ENCODE results near the gene MYO5B.

Gene MYO5B

DNA sequence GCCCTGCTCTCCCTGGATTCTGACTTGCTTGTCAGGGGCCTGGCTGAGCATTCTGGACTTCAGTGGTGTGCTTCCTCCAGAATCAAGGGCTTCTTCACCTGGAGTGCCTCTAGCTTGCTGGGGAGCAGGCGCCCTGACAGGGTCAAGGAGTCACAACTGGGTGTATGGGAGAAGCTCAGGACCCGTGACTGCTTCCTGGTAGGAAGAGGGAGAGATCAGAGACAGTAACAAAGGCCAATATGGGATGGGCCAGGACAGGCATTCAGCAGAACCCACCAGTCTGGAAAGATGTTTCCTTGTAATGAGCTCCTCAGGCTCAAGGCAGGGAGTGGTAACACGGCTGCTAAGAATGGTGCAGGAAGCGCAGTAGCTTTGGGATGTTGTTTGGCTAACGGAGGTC lies 277.2 kb downstream of the MYO5B start:
- TF ChIP-seq, protein P1, sequence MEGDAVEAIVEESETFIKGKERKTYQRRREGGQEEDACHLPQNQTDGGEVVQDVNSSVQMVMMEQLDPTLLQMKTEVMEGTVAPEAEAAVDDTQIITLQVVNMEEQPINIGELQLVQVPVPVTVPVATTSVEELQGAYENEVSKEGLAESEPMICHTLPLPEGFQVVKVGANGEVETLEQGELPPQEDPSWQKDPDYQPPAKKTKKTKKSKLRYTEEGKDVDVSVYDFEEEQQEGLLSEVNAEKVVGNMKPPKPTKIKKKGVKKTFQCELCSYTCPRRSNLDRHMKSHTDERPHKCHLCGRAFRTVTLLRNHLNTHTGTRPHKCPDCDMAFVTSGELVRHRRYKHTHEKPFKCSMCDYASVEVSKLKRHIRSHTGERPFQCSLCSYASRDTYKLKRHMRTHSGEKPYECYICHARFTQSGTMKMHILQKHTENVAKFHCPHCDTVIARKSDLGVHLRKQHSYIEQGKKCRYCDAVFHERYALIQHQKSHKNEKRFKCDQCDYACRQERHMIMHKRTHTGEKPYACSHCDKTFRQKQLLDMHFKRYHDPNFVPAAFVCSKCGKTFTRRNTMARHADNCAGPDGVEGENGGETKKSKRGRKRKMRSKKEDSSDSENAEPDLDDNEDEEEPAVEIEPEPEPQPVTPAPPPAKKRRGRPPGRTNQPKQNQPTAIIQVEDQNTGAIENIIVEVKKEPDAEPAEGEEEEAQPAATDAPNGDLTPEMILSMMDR (conservative IDR thresholded peaks at IDR 0.05; ENCODE audit: control insufficient read depth, insufficient read depth, low read depth, low read length): no peak

DNA sequence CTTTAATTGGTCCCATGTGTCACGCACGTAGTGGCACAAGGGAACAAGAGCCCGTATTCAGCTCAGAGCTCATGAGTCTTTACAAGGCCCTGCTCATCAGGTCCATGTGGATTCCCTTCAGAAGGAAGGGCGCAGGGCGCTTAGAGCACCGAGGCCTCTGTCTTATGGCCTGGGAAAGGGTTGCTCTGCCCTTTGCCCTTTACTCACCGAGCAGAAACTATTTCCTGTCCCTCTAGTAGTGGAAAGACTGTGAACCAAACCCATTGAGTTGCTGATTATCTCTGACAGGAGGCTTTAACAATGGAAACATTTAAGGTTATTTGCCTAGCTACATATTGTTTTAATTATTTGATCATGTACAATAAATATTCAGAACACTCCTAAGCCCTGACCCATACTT lies 279.6 kb downstream of the MYO5B start:
- TF ChIP-seq, protein P1 (conservative IDR thresholded peaks at IDR 0.05; ENCODE audit: control insufficient read depth, insufficient read depth, low read depth, low read length): no peak
- H3K4me3 ChIP-seq (ENCODE audit: control insufficient read depth, low read depth, low read length): no peak overlapping the region
- DNase-seq (ENCODE audit: low read depth): no peak

More for the DNA sequence above, 277.2 kb downstream of the MYO5B start:
- no peak overlapping the region for H3K4me3 ChIP-seq (ENCODE audit: control insufficient read depth, low read depth, low read length)
- DNase-seq (ENCODE audit: low read depth): no peak

DNA sequence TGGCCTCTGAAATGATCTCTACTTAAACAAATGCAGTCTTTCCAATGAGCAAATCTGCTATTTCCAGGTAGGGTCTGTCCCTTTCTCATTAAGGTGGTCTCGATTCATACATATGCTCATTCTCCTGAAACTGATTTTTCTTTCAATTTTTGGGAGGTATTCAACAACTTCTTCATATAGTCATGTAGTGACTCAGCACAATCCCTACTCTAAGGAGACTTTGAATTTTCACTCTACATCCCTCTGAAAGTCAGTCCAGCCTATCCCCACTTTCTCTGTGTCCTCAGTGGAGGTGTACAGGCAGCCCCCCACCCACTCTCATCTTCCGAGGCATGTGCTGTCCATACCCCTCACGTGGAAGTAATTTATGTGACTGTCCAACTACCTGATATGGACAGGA lies 281.7 kb downstream of the MYO5B start:
- no peak for DNase-seq (ENCODE audit: low read depth)
- no peak overlapping the region for H3K4me3 ChIP-seq (ENCODE audit: control insufficient read depth, low read depth, low read length)

DNA sequence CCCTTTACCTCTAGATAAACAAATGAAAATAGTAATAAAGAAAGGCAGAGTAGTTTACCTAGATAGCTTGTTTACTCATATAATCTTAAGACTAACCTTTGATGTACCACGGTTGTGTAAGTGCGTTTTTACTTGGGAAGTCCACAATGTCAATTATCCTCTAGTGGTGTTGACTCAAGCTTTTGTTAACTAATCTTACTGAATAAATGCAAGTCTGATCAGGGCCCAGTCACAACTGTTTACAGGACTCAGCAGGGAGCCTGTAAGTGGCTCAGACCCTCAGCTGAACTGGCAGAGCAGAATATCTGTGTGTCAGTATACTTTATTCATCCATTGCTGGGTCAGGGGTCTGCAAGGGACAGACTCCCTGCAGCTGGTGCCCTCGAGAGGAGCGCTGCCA lies 283.5 kb downstream of the MYO5B start:
- H3K4me3 ChIP-seq (ENCODE audit: control insufficient read depth, low read depth, low read length): no peak overlapping the region
- TF ChIP-seq, protein P1 (conservative IDR thresholded peaks at IDR 0.05; ENCODE audit: control insufficient read depth, insufficient read depth, low read depth, low read length): no peak
- DNase-seq (ENCODE audit: low read depth): no peak

More for the DNA sequence above, 281.7 kb downstream of the MYO5B start:
- TF ChIP-seq, protein P1 (conservative IDR thresholded peaks at IDR 0.05; ENCODE audit: control insufficient read depth, insufficient read depth, low read depth, low read length): no peak

DNA sequence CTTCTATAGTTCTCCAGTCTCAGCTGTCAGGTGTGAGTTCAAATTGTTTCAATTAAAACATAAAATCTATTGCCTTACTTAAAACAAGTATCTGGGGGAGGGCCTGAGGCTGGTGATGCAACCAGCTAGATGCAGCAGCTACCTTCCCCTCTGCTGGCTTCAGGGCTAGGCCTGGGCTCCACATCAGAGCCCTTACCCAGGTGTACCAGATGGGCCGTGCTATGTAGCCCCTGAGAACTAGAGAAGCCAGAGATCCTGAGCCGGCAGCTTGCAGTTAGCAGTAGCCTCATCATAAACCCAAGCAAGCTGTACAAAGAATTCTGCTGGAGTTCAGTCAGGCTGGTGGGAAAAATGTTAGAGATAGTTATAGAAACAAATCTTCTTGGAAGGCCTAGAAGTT lies 284.0 kb downstream of the MYO5B start:
- TF ChIP-seq, protein P1 (conservative IDR thresholded peaks at IDR 0.05; ENCODE audit: control insufficient read depth, insufficient read depth, low read depth, low read length): no peak
- no peak overlapping the region for H3K4me3 ChIP-seq (ENCODE audit: control insufficient read depth, low read depth, low read length)
- no peak for DNase-seq (ENCODE audit: low read depth)

DNA sequence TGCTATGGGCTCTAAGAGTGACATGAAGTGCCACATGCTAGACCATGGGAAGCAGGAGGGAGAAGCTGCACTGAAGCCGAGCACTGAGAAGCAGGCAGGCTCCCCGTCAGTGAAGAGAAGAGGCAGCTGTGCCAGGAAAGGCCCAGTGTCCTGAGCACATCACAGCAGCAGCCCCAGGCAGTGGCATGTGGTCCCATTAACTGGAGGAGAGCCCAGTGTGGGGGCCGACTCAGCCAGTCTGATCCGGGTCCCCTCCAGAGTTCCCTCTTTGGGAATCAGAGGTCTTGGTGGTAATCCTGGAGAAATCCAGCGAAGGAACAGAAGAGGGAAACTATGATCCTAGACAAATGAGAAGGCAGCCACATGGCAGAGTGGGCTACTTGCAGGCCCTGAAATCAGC lies 284.9 kb downstream of the MYO5B start:
- TF ChIP-seq, protein P1 (conservative IDR thresholded peaks at IDR 0.05; ENCODE audit: control insufficient read depth, insufficient read depth, low read depth, low read length): no peak
- DNase-seq (ENCODE audit: low read depth): no peak
- no peak overlapping the region for H3K4me3 ChIP-seq (ENCODE audit: control insufficient read depth, low read depth, low read length)

DNA sequence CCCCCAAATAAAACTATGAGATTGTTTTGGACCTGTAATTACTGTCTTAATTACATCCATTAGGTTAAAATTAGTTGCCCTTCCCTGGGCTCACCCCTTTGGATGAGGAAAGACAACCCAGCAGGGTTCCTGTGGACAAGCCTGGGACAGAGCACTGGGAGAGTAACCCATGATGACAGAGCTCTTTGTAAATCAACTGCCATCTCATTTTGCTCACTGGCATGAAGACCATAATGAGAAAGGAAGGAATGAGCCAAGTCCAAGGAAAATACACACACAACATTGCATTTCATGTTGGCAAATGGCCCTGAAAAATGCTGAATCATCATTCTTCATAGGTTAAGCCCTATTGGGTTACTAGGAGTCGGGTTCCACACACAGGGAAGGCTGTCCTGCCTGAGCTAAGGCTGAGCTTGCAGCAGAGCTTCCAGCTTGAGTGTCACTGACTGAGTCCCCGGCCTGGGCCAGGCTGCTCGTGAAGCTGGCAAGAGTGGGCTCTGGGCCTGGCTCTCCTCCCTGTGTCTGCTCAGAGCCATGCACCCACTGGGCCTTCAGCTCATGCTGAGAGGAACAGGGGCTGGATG lies 287.5 kb downstream of the MYO5B start:
- TF ChIP-seq, protein P1 (conservative IDR thresholded peaks at IDR 0.05; ENCODE audit: control insufficient read depth, insufficient read depth, low read depth, low read length): no peak
- no peak overlapping the region for H3K4me3 ChIP-seq (ENCODE audit: control insufficient read depth, low read depth, low read length)
- DNase-seq (ENCODE audit: low read depth): peak; percentile 30
